K562 (cell line): ENCODE data around the gene PGM5. TPM values are rescaled to one million over a fixed set of nuclear protein-coding genes. Genes with fewer than 3 reads are reported as not detected.

ENCODE experiments used
- ATAC-seq: fragments of 200-7000 bp; cut with Tn5 transposase; 3 replicates; pipeline ENCODE4 v1.9.1; 2020; ENCODE audit warnings: moderate library complexity
- BruUV-seq: library from RNA; stranded (reverse); fragments of 400-500 nt; replicated peaks from 2 replicates; lab custom pipeline; 2021; lab: Mats Ljungman, UMichigan
- CTCF ChIA-PET: fragments of 300-600 bp; formaldehyde crosslinking; extraction: SDS; loops from one replicate; lab custom pipeline; 2021; ENCODE audit warnings: low intra/inter-chr PET ratio; lab: Yijun Ruan, JAX
- POLR2A ChIA-PET: fragments of 300-600, 350-650 bp; sonication (Branson Sonifier 250); formaldehyde crosslinking; extraction: SDS; loops from one replicate; lab custom pipeline; 2021; ENCODE audit warnings: antibody characterized with exemption, inconsistent platforms; lab: Yijun Ruan, JAX
- DNase-seq, 4 experiments: peaks; one replicate each; pipeline versions ENCODE4 v3.0.0 to v3.0.0-alpha.2; 2011 to 2018; ENCODE audit warnings: low spot score in 3 of 4, mixed read lengths in 3 of 4; ENCODE audit errors: extremely low read depth in 1 of 4
- FAIRE-seq: peaks from 2 replicates; lab custom pipeline; 2011; peaks lifted over from hg19 to GRCh38; lab: Jason Lieb, UNC
- H2AFZ ChIP-seq: 2 replicates; pipeline ENCODE4 v1.6.0; 2011; ENCODE audit warnings: low read depth, low read length, control low read depth, inconsistent platforms
- H3K27ac ChIP-seq: fragments of 200-600 bp; 3 replicates; pipeline ENCODE4 v1.8.0; 2011; ENCODE audit warnings: low read depth, mild to moderate bottlenecking, control low read depth, inconsistent platforms, low read length, moderate library complexity, mixed read lengths; ENCODE audit errors: extremely low read depth
- H3K27me3 ChIP-seq, 2 experiments: fragments of 300-600 bp in 1 of 2; 2 replicates in 1 of 2; 3 replicates in 1 of 2; pipeline versions ENCODE4 v1.6.0 to v1.8.0; 2011; ENCODE audit warnings: inconsistent platforms in 2 of 2, low read length in 2 of 2, mild to moderate bottlenecking in 1 of 2, mixed read lengths in 1 of 2, moderate library complexity in 1 of 2; ENCODE audit not compliant: control insufficient read depth in 2 of 2, insufficient read depth in 2 of 2
- H3K36me3 ChIP-seq: fragments of 300-600 bp; 3 replicates; pipeline ENCODE4 v1.8.0; 2011; ENCODE audit warnings: mild to moderate bottlenecking, low read length, inconsistent platforms; ENCODE audit not compliant: control insufficient read depth, insufficient read depth
- H3K4me1 ChIP-seq, 2 experiments: fragments of 200-600 bp in 1 of 2; replicated peaks in 1 of 2; 2 replicates in 1 of 2; 3 replicates in 1 of 2; pipeline versions ENCODE4 v1.5.1 to v1.8.0; 2011; ENCODE audit warnings: inconsistent platforms in 2 of 2, low read length in 2 of 2, mild to moderate bottlenecking in 1 of 2, mixed read lengths in 1 of 2, moderate library complexity in 1 of 2; ENCODE audit not compliant: control insufficient read depth in 2 of 2, insufficient read depth in 2 of 2
- H3K4me2 ChIP-seq: 2 replicates; pipeline ENCODE4 v1.6.1; 2011; ENCODE audit warnings: low read length, control low read depth, inconsistent platforms, mixed read lengths; ENCODE audit not compliant: insufficient read depth
- H3K4me3 ChIP-seq: fragments of 200-600 bp; sonication (generic), shearing (Covaris generic); 2 replicates; pipeline ENCODE4 v1.5.1; 2016; ENCODE audit warnings: control low read depth, inconsistent platforms
- H3K79me2 ChIP-seq: fragments of 200-600 bp; 3 replicates; pipeline ENCODE4 v1.8.0; 2011; ENCODE audit warnings: low read length, inconsistent platforms; ENCODE audit not compliant: control insufficient read depth, insufficient read depth
- H3K9ac ChIP-seq, 2 experiments: 2 replicates each; pipeline versions ENCODE4 v1.6.0 to v1.6.1; 2011; ENCODE audit warnings: low read depth in 2 of 2, low read length in 2 of 2, control low read depth in 1 of 2, inconsistent platforms in 1 of 2, mild to moderate bottlenecking in 1 of 2, mixed read lengths in 1 of 2; ENCODE audit not compliant: insufficient read depth in 1 of 2
- H3K9me1 ChIP-seq: one replicate; pipeline ENCODE4 v1.6.0; 2011; ENCODE audit warnings: inconsistent platforms, mild to moderate bottlenecking, low read length, moderate library complexity; ENCODE audit not compliant: control insufficient read depth, insufficient read depth
- H3K9me3 ChIP-seq: replicated peaks from 2 replicates; pipeline ENCODE4 v1.5.1; 2011; ENCODE audit warnings: low read depth, low read length, inconsistent platforms; ENCODE audit not compliant: control insufficient read depth, insufficient read depth
- H4K20me1 ChIP-seq: replicated peaks from 2 replicates; pipeline ENCODE4 v1.6.1; 2011; ENCODE audit warnings: low read length, inconsistent platforms, mixed read lengths; ENCODE audit not compliant: control insufficient read depth, insufficient read depth
- CC2D1A ChIP-seq: fragments of 450-650 bp; IDR thresholded peaks from 2 replicates; pipeline ENCODE4 v1.6.1; 2017; ENCODE audit warnings: mild to moderate bottlenecking
- MYC ChIP-seq, 2 experiments: fragments of 250-450 bp in 1 of 2; sonication (Bioruptor Pico) in 1 of 2; IDR thresholded peaks; 2 replicates each; pipeline versions ENCODE4 v1.5.1 to v1.6.1; 2012 to 2021; ENCODE audit warnings: low read depth in 2 of 2, borderline replicate concordance in 1 of 2, improper control_type of control experiment in 1 of 2, low read length in 1 of 2, mild to moderate bottlenecking in 1 of 2, moderate library complexity in 1 of 2
- NRF1 ChIP-seq, 2 experiments: fragments of 450-650 bp; IDR thresholded peaks in 1 of 2; conservative IDR thresholded peaks in 1 of 2; 2 replicates each; pipeline ENCODE4 v1.6.1; 2014; ENCODE audit warnings: mild to moderate bottlenecking in 2 of 2
- TEAD4 ChIP-seq, 2 experiments: sonication (generic) in 1 of 2; formaldehyde crosslinking in 1 of 2; IDR thresholded peaks; 2 replicates each; pipeline versions ENCODE4 v1.6.1 to v1.8.0; 2012 to 2022; ENCODE audit warnings: borderline replicate concordance in 1 of 2, inconsistent platforms in 1 of 2, low read length in 1 of 2, mild to moderate bottlenecking in 1 of 2, missing genetic modification reagents in 1 of 2
- TSC22D4 ChIP-seq: fragments of 450-650 bp; IDR thresholded peaks from 2 replicates; pipeline ENCODE4 v1.6.1; 2016; ENCODE audit warnings: missing genetic modification characterization, missing biosample characterization, control low read depth
- ZNF134 ChIP-seq: fragments of 250-450 bp; sonication (Bioruptor Pico); conservative IDR thresholded peaks from 2 replicates; pipeline ENCODE4 v1.4.0; 2020
- WGBS: fragments of 100-300 bp; shearing (Covaris generic); methylation state at CpG from one replicate; pipeline ENCODE4 v1.1.6; 2016; ENCODE audit warnings: low coverage, mixed read lengths; ENCODE audit not compliant: insufficient coverage; ENCODE audit errors: missing lambda C conversion rate; 5-methylcytosine and 5-hydroxymethylcytosine counted together
- in situ Hi-C: fragments of 300-500 bp; cut with MboI; formaldehyde crosslinking; loops from 4 replicates; pipeline ENCODE4 v1.15.0; 2018; ENCODE audit warnings: inconsistent platforms, mixed read lengths
- intact Hi-C: fragments of 100-400 bp; cut with micrococcal nuclease; formaldehyde crosslinking; loops from 2 replicates; pipeline ENCODE4 v1.14.2; 2022
- polyA plus RNA-seq, 8 experiments: library from polyadenylated mRNA; depleted of rRNA in 4 of 8; stranded (reverse) in 5 of 8; unstranded in 3 of 8; fragments of >200 nt; fragmentation: Nextera tagmentation in 2 of 8; fragmentation: Illumina TruSeq in 1 of 8; extraction: Ambion mirVana in 2 of 8; extraction: Trizol in 1 of 8; gene quantifications; 2 replicates each; pipeline versions ENCODE4 v1.2.1 to v1.2.3, GENCODE V29; 2011 to 2014; ENCODE audit warnings: inconsistent platforms in 1 of 8, missing spikeins in 1 of 8
- total RNA-seq, 7 experiments: library from RNA; depleted of rRNA in 6 of 7; stranded (reverse); fragments of >200 nt in 6 of 7; fragmentation: Illumina TruSeq in 2 of 7; extraction: Trizol in 2 of 7; gene quantifications; 2 replicates each; pipeline versions ENCODE4 v1.2.1 to v1.2.3, GENCODE V29; 2011 to 2021; ENCODE audit warnings: low replicate concordance in 1 of 7
- TF ChIP-seq, protein P1 (sequence below): fragments of 200-600 bp; sonication (generic); IDR thresholded peaks from one replicate; pipeline ENCODE4 v1.6.1; 2012; ENCODE audit warnings: mild to moderate bottlenecking, low read depth, low read length, inconsistent platforms
- TF ChIP-seq, protein P2 (sequence below): fragments of 250-450 bp; sonication (Bioruptor Pico); IDR thresholded peaks from 2 replicates; pipeline ENCODE4 v1.4.0; 2020; ENCODE audit warnings: mild to moderate bottlenecking, moderate library complexity

The PGM5 gene
- total and polyA plus RNA-seq, 9 of the 15 experiments (the other 6 are each of a cell fraction or from before 2014, with no cell fraction given): 0.03 to 0.24 (median 0.15) TPM; not detected in 1

DNA sequence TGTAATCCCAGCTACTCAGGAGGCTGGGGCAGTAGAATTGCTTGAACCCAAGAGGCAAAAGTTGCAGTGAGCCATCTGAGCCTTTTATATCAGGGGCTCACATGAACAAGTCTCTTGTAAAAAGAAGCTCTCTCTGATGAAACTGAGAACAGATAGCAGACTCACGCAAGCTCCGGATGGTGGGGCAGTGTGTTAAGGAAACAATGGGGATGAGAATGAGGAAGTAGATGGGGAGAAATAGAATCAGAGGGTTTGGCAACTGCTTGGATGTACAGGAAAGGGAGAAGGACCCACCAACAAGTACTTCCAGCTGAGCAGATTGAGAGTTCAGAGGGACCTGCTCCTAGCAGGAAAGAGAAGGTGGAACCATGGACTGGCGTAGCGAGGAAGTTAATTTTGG lies 165.7 kb downstream of the PGM5 start:
- TF ChIP-seq, protein P1, sequence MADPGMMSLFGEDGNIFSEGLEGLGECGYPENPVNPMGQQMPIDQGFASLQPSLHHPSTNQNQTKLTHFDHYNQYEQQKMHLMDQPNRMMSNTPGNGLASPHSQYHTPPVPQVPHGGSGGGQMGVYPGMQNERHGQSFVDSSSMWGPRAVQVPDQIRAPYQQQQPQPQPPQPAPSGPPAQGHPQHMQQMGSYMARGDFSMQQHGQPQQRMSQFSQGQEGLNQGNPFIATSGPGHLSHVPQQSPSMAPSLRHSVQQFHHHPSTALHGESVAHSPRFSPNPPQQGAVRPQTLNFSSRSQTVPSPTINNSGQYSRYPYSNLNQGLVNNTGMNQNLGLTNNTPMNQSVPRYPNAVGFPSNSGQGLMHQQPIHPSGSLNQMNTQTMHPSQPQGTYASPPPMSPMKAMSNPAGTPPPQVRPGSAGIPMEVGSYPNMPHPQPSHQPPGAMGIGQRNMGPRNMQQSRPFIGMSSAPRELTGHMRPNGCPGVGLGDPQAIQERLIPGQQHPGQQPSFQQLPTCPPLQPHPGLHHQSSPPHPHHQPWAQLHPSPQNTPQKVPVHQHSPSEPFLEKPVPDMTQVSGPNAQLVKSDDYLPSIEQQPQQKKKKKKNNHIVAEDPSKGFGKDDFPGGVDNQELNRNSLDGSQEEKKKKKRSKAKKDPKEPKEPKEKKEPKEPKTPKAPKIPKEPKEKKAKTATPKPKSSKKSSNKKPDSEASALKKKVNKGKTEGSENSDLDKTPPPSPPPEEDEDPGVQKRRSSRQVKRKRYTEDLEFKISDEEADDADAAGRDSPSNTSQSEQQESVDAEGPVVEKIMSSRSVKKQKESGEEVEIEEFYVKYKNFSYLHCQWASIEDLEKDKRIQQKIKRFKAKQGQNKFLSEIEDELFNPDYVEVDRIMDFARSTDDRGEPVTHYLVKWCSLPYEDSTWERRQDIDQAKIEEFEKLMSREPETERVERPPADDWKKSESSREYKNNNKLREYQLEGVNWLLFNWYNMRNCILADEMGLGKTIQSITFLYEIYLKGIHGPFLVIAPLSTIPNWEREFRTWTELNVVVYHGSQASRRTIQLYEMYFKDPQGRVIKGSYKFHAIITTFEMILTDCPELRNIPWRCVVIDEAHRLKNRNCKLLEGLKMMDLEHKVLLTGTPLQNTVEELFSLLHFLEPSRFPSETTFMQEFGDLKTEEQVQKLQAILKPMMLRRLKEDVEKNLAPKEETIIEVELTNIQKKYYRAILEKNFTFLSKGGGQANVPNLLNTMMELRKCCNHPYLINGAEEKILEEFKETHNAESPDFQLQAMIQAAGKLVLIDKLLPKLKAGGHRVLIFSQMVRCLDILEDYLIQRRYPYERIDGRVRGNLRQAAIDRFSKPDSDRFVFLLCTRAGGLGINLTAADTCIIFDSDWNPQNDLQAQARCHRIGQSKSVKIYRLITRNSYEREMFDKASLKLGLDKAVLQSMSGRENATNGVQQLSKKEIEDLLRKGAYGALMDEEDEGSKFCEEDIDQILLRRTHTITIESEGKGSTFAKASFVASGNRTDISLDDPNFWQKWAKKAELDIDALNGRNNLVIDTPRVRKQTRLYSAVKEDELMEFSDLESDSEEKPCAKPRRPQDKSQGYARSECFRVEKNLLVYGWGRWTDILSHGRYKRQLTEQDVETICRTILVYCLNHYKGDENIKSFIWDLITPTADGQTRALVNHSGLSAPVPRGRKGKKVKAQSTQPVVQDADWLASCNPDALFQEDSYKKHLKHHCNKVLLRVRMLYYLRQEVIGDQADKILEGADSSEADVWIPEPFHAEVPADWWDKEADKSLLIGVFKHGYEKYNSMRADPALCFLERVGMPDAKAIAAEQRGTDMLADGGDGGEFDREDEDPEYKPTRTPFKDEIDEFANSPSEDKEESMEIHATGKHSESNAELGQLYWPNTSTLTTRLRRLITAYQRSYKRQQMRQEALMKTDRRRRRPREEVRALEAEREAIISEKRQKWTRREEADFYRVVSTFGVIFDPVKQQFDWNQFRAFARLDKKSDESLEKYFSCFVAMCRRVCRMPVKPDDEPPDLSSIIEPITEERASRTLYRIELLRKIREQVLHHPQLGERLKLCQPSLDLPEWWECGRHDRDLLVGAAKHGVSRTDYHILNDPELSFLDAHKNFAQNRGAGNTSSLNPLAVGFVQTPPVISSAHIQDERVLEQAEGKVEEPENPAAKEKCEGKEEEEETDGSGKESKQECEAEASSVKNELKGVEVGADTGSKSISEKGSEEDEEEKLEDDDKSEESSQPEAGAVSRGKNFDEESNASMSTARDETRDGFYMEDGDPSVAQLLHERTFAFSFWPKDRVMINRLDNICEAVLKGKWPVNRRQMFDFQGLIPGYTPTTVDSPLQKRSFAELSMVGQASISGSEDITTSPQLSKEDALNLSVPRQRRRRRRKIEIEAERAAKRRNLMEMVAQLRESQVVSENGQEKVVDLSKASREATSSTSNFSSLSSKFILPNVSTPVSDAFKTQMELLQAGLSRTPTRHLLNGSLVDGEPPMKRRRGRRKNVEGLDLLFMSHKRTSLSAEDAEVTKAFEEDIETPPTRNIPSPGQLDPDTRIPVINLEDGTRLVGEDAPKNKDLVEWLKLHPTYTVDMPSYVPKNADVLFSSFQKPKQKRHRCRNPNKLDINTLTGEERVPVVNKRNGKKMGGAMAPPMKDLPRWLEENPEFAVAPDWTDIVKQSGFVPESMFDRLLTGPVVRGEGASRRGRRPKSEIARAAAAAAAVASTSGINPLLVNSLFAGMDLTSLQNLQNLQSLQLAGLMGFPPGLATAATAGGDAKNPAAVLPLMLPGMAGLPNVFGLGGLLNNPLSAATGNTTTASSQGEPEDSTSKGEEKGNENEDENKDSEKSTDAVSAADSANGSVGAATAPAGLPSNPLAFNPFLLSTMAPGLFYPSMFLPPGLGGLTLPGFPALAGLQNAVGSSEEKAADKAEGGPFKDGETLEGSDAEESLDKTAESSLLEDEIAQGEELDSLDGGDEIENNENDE: no peak
- TF ChIP-seq, protein P2, sequence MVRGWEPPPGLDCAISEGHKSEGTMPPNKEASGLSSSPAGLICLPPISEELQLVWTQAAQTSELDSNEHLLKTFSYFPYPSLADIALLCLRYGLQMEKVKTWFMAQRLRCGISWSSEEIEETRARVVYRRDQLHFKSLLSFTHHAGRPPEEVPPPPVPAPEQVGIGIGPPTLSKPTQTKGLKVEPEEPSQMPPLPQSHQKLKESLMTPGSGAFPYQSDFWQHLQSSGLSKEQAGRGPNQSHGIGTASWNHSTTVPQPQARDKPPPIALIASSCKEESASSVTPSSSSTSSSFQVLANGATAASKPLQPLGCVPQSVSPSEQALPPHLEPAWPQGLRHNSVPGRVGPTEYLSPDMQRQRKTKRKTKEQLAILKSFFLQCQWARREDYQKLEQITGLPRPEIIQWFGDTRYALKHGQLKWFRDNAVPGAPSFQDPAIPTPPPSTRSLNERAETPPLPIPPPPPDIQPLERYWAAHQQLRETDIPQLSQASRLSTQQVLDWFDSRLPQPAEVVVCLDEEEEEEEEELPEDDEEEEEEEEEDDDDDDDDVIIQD (CRISPR knock-in tag): no peak
- TF ChIP-seq TEAD4 (IDR thresholded peaks at IDR 0.05; ENCODE audit: low read length): no peak
- TF ChIP-seq TEAD4 (CRISPR knock-in tag; IDR thresholded peaks at IDR 0.05; ENCODE audit: borderline replicate concordance): no peak
- no peak for TF ChIP-seq TSC22D4 (tag)
- TF ChIP-seq ZNF134 (CRISPR knock-in tag): no peak
- no peak for TF ChIP-seq CC2D1A
- no peak for TF ChIP-seq MYC (IDR thresholded peaks at IDR 0.05; ENCODE audit: low read depth, low read length)
- no peak for TF ChIP-seq MYC (CRISPR knock-in tag; IDR thresholded peaks at IDR 0.05; ENCODE audit: borderline replicate concordance, low read depth)
- 0 out of 4 replicates have a peak, but pooled peaks of 1 of the 2 experiments have one; percentile 11 for TF ChIP-seq NRF1 (conservative IDR thresholded peaks at IDR 0.05 in 1 of 2, IDR thresholded peaks at IDR 0.05 in 1 of 2)
- Histone ChIP-seq H3K9me1 (no peaks in the 10 kb centered on the region), H2AFZ (no peak overlapping the region), H3K4me1 (no peaks in the 10 kb centered on the region), H3K27me3 (peaks cover 0 to 2% of the 10 kb centered on the region in 2 experiments; a peak in 1 of 5 replicates), H3K4me2 (no peak overlapping the region), H3K79me2 (no peaks in the 10 kb centered on the region), H3K9ac (no peak overlapping the region), H3K9me3 (no peaks in the 10 kb centered on the region), H4K20me1 (no peaks in the 10 kb centered on the region), H3K36me3 (no peaks in the 10 kb centered on the region), H3K4me3 (no peak overlapping the region), H3K27ac (no peak overlapping the region)
- intact Hi-C loops: no loop called here
- no peak for ATAC-seq
- no peak for DNase-seq
- no peak for FAIRE-seq
- 0% methylated on average over 4 of the region's 4 CpGs for WGBS
- no TSS peak for BruUV-seq
- POLR2A ChIA-PET: interaction anchor here (1.0 kb wide), 1 partner anchor 10 kb away, joined by 3 read pairs; no protein-coding TSS in a partner anchor
- CTCF ChIA-PET: interaction anchor here (0.5 to 0.6 kb wide), 2 partner anchors 46 to 59 kb away, joined by 3 to 4 read pairs; no protein-coding TSS in a partner anchor
- in situ Hi-C loops: no loop called here
